GM12892 (cell line): Measurements from ENCODE around the gene CAMK1D.
"Not testable (repeated sequence)": the region's sequence is repeated elsewhere in the genome, so short reads cannot be mapped to it uniquely, and the experiment has no call there.

Source experiments
- DNase-seq: peaks from one replicate; pipeline ENCODE4 v3.0.0; 2011; ENCODE audit not compliant: insufficient read length
- FAIRE-seq: peaks from 2 replicates; lab custom pipeline; 2011; peaks lifted over from hg19 to GRCh38; lab: Jason Lieb, UNC
- POLR2A ChIP-seq: IDR thresholded peaks from 2 replicates; pipeline ENCODE4 v1.6.1; 2011; ENCODE audit warnings: low read depth, low read length, control low read depth
- POLR2AphosphoS5 ChIP-seq: IDR thresholded peaks from 2 replicates; pipeline ENCODE4 v1.6.1; 2011; ENCODE audit warnings: low read depth, low read length, control low read depth
- TAF1 ChIP-seq: IDR thresholded peaks from 2 replicates; pipeline ENCODE4 v1.6.1; 2011; ENCODE audit warnings: low read depth, mild to moderate bottlenecking, control low read depth, low read length, borderline replicate concordance

Gene CAMK1D

GRCh38 chr10:12848439-12849173, 499.3 kb downstream of the CAMK1D start:
- DNase-seq: no peak
- no peak for FAIRE-seq
- TF ChIP-seq POLR2AphosphoS5 (no peak), TAF1 (no peak), POLR2A (no peak)

GRCh38 chr10:12849319-12850181, 500.2 kb downstream of the CAMK1D start:
- DNase-seq: no peak
- no peak for FAIRE-seq
- TF ChIP-seq TAF1: no peak
- TF ChIP-seq POLR2AphosphoS5: no peak
- no peak for TF ChIP-seq POLR2A

DNA sequence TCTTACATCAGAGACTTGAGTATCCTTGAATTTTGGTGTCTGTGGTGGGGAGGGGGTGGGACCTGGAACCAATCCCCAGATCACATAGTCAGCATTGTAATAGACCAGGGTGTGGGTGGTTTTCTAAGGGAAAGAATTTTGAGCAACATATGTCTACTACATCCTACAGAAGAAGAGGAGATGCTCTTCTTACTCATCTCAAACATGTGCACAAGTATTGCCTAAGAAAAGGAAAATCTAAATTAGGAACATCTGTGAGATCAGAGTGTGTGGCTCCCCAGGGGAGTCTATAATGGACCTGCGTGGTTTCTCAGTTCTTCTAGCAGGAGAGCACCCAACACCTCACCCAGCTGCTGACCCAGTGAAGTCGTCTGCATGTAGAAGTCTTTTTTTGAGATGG, 503.3 kb downstream of the CAMK1D start:
- TF ChIP-seq TAF1: no peak
- TF ChIP-seq POLR2A: no peak
- TF ChIP-seq POLR2AphosphoS5: no peak
- FAIRE-seq: no peak
- DNase-seq: no peak

GRCh38 chr10:12854988-12855387, 505.6 kb downstream of the CAMK1D start:
- DNase-seq (no peak), FAIRE-seq (no peak)
- TF ChIP-seq POLR2A (no peak), TAF1 (no peak), POLR2AphosphoS5 (no peak)

- TF ChIP-seq TAF1 (no peak), POLR2A (no peak), POLR2AphosphoS5 (no peak)
- FAIRE-seq: no peak
- no peak for DNase-seq
These were observed 513.1 kb downstream of the CAMK1D start for GRCh38 chr10:12862459-12862858.

DNA sequence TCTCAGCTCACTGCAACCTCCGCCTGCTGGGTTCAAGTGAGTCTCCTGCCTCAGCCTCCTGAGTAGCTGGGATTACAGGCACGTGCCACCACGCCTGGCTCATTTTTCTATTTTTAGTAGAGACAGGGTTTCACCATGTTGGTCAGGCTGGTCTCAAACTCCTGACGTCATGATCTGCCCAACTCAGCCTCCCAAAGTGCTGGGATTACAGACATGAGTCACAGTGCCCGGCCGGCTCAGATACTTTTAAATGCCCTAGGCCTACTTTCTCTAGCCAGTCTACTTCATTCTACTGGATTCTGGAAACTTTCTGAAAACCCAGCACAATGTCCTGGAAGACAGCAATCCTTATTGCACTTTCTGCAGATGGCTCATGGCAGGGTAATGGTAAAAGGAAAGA, 516.2 kb downstream of the CAMK1D start:
- FAIRE-seq, DNase-seq: not testable (repeated sequence)

DNA sequence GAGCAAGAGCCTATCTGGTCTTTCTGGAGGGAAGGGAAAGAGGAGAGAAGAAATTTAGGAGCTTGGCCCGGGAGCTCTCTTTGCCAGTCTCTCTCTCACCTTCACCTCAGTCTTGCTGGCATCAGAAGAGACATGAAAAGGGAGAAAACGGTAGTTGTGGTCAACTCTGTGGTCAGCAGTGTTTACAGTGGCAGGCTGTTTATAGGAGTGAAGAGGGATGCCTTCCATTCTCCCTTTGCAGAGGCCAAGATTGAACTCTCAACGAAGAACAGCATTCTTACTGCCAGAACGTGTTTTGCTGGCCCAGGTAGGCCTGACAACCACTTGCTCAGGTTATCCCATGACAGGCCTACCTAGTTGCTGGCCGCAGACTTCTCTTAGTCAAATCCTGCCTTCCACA, 518.9 kb downstream of the CAMK1D start:
- no peak for DNase-seq
- TF ChIP-seq POLR2A (no peak), POLR2AphosphoS5 (no peak), TAF1 (no peak)
- no peak for FAIRE-seq

DNA sequence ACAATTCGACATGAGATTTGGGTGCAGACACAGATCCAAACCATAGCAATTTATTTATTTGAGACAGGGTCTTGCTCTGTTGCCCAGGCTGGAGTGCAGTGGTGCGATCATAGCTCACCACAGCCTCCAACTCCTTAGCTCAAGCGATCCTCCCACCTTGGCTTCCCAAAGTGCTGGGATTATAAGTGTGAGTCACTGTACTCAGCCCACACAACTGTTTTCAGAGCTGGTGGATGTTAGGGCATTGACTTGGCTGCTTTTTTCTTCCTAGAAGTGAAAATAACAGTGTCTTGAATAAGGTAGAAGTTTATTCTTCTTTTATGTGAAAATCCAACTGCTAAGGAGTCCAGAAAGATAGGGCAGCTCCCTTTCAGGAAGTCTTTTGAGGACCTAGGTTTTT, 520.1 kb downstream of the CAMK1D start:
- no peak for FAIRE-seq
- TF ChIP-seq POLR2A (no peak), POLR2AphosphoS5 (no peak), TAF1 (no peak)

DNA sequence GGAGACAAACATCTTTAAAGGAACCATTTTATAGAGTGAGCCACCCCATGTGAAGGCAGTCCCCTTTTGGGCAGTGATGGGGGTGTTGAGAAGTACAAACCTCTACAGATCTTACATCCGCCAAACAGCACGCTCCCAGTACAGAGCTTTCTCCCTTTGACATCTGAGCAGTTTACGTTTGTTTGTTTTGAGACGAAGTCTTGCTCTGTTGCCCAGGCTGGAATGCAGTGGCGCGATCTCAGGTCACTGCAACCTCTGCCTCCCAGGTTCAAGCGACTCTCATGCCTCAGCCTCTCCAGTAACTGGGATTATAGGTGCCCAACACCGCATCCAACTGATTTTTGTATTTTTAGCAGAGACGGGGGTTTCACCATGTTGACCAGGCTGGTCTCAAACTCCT, 523.2 kb downstream of the CAMK1D start:
- DNase-seq (no peak), FAIRE-seq (no peak)
- no peak for TF ChIP-seq POLR2A
- TF ChIP-seq TAF1: no peak
- TF ChIP-seq POLR2AphosphoS5: no peak

More for the DNA sequence above, 520.1 kb downstream of the CAMK1D start:
- no peak for DNase-seq

DNA sequence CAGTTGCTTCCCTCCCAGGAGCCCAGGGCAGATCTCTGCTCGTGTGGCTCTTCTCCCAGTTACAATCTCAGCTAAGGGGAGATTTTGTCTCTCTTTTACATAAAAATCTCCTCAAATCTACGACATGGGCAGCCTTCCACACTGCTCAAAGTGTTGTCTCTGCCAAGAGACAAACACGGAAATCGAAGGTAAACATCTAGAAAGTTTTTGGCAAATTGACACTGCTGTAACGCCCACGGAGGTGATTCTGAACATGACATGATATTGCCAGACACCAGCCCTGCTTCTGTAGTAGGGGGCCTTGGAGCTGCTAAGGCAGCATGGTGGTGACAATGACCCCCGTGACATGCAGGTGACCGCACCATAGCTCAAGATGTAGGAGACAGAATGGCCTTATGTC, 523.8 kb downstream of the CAMK1D start:
- DNase-seq: no peak
- no peak for TF ChIP-seq POLR2AphosphoS5
- TF ChIP-seq POLR2A: no peak
- TF ChIP-seq TAF1: no peak
- no peak for FAIRE-seq

DNA sequence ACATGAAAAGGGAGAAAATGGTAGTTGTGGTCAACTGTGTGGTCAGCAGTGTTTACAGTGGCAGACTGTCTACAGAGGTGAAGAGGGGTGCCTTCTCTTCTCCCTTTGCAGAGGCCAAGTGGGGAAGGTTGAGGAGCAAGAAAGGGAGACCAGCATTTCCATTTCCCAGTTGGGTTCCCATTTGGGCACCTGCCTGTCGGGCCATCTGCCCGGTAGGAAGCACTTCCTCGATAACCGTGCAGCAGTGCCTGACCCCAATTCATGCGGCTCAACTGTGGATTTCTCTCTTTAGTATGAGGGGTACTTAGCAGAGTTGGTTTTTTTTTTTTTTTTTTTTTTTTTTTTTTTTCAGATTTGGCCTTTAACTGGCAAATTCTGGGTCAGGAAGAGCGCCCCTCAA, 525.2 kb downstream of the CAMK1D start:
- FAIRE-seq (no peak), DNase-seq (no peak)
- TF ChIP-seq TAF1: no peak
- no peak for TF ChIP-seq POLR2A
- no peak for TF ChIP-seq POLR2AphosphoS5

DNA sequence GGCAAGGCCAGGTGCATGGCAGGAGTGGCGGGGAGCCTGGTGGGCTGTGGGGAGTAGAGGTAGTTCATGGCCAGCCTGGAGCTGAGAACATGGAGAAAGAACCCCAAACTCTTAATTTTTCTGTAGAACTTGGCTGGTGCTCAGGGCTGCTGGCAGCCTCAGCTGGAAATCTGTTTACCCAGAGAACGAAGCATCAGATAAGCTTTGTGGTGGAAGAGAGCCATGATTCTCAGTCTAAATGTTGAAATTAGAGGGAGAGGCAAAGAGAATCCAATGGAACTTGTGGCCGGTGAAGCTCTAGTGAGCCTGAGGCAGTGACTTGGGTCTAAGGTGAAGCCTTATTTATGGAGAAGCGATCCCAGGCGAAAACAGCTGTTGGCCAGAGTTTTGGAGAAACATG, 525.8 kb downstream of the CAMK1D start:
- no peak for DNase-seq
- no peak for FAIRE-seq
- TF ChIP-seq POLR2AphosphoS5 (no peak), POLR2A (no peak)

DNA sequence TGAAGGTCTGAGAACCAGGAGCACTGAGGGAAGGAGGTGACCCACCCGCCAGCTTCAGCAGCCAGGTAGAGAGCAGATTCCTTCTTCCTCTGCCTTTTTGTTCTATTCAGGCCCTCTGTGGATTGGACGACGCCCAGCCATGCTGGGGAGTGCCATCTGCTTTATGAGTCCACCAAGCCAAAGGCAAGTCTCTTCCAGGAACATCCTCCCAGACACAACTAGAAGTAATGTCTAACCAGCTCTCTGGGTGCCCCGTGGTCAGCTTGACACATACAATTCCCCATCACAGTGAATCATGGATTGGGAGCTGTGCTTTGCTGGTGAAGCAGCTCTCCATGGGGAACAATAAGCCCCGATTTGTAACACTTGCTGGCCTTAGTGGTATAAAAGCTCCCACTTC, 526.9 kb downstream of the CAMK1D start:
- TF ChIP-seq TAF1: no peak
- no peak for TF ChIP-seq POLR2A
- no peak for TF ChIP-seq POLR2AphosphoS5
- DNase-seq: no peak
- no peak for FAIRE-seq
